IMR-90 (cell line): ENCODE measurements around the gene GRID2IP. TPM values are rescaled to one million over a fixed set of nuclear protein-coding genes. Genes with fewer than 3 reads are reported as not detected.

Experiments
- ATAC-seq: fragments of 200-7000 bp; cut with Tn5 transposase; 2 replicates; pipeline ENCODE4 v1.9.1; 2020; ENCODE audit warnings: low read depth, mild to moderate bottlenecking, moderate library complexity
- BruUV-seq: library from RNA; stranded (reverse); fragments of 400-500 nt; replicated peaks from 2 replicates; lab custom pipeline; 2021; lab: Mats Ljungman, UMichigan
- CTCF ChIA-PET: fragments of 300-600 bp; formaldehyde crosslinking; extraction: SDS; loops from one replicate; lab custom pipeline; 2021; ENCODE audit warnings: antibody characterized with exemption; lab: Yijun Ruan, JAX
- POLR2A ChIA-PET: fragments of 300-600 bp; sonication (Branson Sonifier 250); formaldehyde crosslinking; loops from one replicate; lab custom pipeline; 2022; ENCODE audit warnings: antibody characterized with exemption; ENCODE audit not compliant: unreplicated experiment; lab: Charles Lee
- DNase-seq: peaks from one replicate; pipeline ENCODE4 v3.0.0; 2013
- H2AFZ ChIP-seq: replicated peaks from 2 replicates; pipeline ENCODE3; 2013; ENCODE audit warnings: low read length, mild to moderate bottlenecking; ENCODE audit not compliant: poor library complexity
- H2AK5ac ChIP-seq: 2 replicates; pipeline ENCODE4 v1.6.1; 2013; ENCODE audit warnings: low read depth, low read length, inconsistent platforms
- H2AK9ac ChIP-seq: replicated peaks from 2 replicates; pipeline ENCODE3; 2013; ENCODE audit warnings: mild to moderate bottlenecking, low read depth, low read length, moderate library complexity; ENCODE audit not compliant: poor library complexity
- H2BK120ac ChIP-seq: 2 replicates; pipeline ENCODE4 v1.6.1; 2013; ENCODE audit warnings: low read depth, low read length, inconsistent platforms
- H2BK15ac ChIP-seq: 3 replicates; pipeline ENCODE4 v1.6.1; 2013; ENCODE audit warnings: low read depth, low read length, inconsistent platforms
- H2BK20ac ChIP-seq: 2 replicates; pipeline ENCODE4 v1.6.1; 2013; ENCODE audit warnings: low read depth, mild to moderate bottlenecking, inconsistent platforms, low read length, moderate library complexity
- H2BK5ac ChIP-seq: 2 replicates; pipeline ENCODE4 v1.6.1; 2013; ENCODE audit warnings: mild to moderate bottlenecking, low read depth, low read length, inconsistent platforms; ENCODE audit not compliant: poor library complexity, severe bottlenecking
- H3K14ac ChIP-seq: replicated peaks from 2 replicates; pipeline ENCODE4 v1.6.1; 2013; ENCODE audit warnings: low read depth, low read length, inconsistent platforms
- H3K18ac ChIP-seq: 2 replicates; pipeline ENCODE4 v1.6.1; 2013; ENCODE audit warnings: low read depth, low read length, control low read depth
- H3K23ac ChIP-seq: 2 replicates; pipeline ENCODE4 v1.6.1; 2013; ENCODE audit warnings: low read depth, low read length, inconsistent platforms
- H3K27ac ChIP-seq: 2 replicates; pipeline ENCODE4 v1.5.1; 2013; ENCODE audit warnings: mild to moderate bottlenecking, control low read depth, low read length; ENCODE audit not compliant: insufficient read depth
- H3K27me3 ChIP-seq: 2 replicates; pipeline ENCODE4 v1.6.1; 2013; ENCODE audit warnings: low read length; ENCODE audit not compliant: control insufficient read depth, insufficient read depth
- H3K36me3 ChIP-seq: 2 replicates; pipeline ENCODE4 v1.6.1; 2013; ENCODE audit warnings: low read length, mixed read lengths; ENCODE audit not compliant: control insufficient read depth, insufficient read depth
- H3K4ac ChIP-seq: 2 replicates; pipeline ENCODE4 v1.6.1; 2013; ENCODE audit warnings: low read depth, low read length, inconsistent platforms
- H3K4me1 ChIP-seq: 2 replicates; pipeline ENCODE4 v1.6.1; 2013; ENCODE audit warnings: low read length, mixed read lengths; ENCODE audit not compliant: control insufficient read depth, insufficient read depth
- H3K4me2 ChIP-seq: 2 replicates; pipeline ENCODE4 v1.6.1; 2013; ENCODE audit warnings: low read depth, mild to moderate bottlenecking, control low read depth, low read length, moderate library complexity
- H3K4me3 ChIP-seq: 2 replicates; pipeline ENCODE4 v1.5.1; 2013; ENCODE audit warnings: low read depth, mild to moderate bottlenecking, control low read depth, low read length, moderate library complexity; ENCODE audit not compliant: insufficient read depth
- H3K56ac ChIP-seq: 2 replicates; pipeline ENCODE4 v1.6.1; 2013; ENCODE audit warnings: low read length, inconsistent platforms; ENCODE audit not compliant: insufficient read depth; ENCODE audit errors: extremely low read depth
- H3K79me1 ChIP-seq, 2 experiments: 2 replicates each; pipeline ENCODE4 v1.6.1; 2013; ENCODE audit warnings: low read length in 2 of 2, inconsistent platforms in 1 of 2, low read depth in 1 of 2
- H3K9ac ChIP-seq: 2 replicates; pipeline ENCODE4 v1.6.1; 2013; ENCODE audit warnings: low read depth, low read length, control low read depth
- H3K9me1 ChIP-seq: 2 replicates; pipeline ENCODE4 v1.6.1; 2013; ENCODE audit warnings: low read length, inconsistent platforms; ENCODE audit not compliant: insufficient read depth
- H3K9me3 ChIP-seq: 2 replicates; pipeline ENCODE4 v1.6.1; 2013; ENCODE audit warnings: low read length; ENCODE audit not compliant: control insufficient read depth, insufficient read depth
- H4K20me1 ChIP-seq: 2 replicates; pipeline ENCODE4 v1.6.1; 2013; ENCODE audit warnings: low read length, inconsistent platforms; ENCODE audit not compliant: insufficient read depth
- H4K5ac ChIP-seq: 2 replicates; pipeline ENCODE4 v1.6.1; 2013; ENCODE audit warnings: mild to moderate bottlenecking, low read depth, low read length, control low read depth
- H4K8ac ChIP-seq, 2 experiments: 2 replicates each; pipeline ENCODE4 v1.6.1; 2013; ENCODE audit warnings: low read depth in 2 of 2, low read length in 2 of 2, control low read depth in 1 of 2, inconsistent platforms in 1 of 2
- H4K91ac ChIP-seq: 2 replicates; pipeline ENCODE4 v1.6.1; 2013; ENCODE audit warnings: low read depth, low read length, inconsistent platforms; ENCODE audit not compliant: insufficient read depth
- NFE2L2 ChIP-seq: fragments of 150-350 bp; IDR thresholded peaks from 2 replicates; pipeline ENCODE4 v1.6.1; 2016; ENCODE audit warnings: low read depth, mild to moderate bottlenecking, low read length
- SMC3 ChIP-seq: fragments of 150-350 bp; IDR thresholded peaks from 2 replicates; pipeline ENCODE4 v1.6.1; 2016; ENCODE audit warnings: low read depth, mild to moderate bottlenecking, antibody characterized with exemption, low read length, moderate library complexity
- WGBS, 2 experiments: methylation state at CpG; one replicate each; pipeline versions ENCODE4 v1.1.5 to v1.1.7; 2013; ENCODE audit warnings: missing lambda C conversion rate in 2 of 2; ENCODE audit not compliant: insufficient read length in 1 of 2; ENCODE audit errors: extremely low coverage in 2 of 2; 5-methylcytosine and 5-hydroxymethylcytosine counted together
- dilution Hi-C: fragments of 300-500 bp; cut with HindIII; formaldehyde crosslinking; loops from one replicate; pipeline ENCODE4 v1.14.3; 2018; ENCODE audit warnings: low sequenced_read_pairs; ENCODE audit not compliant: unreplicated experiment
- in situ Hi-C: fragments of 300-500 bp; cut with MboI; formaldehyde crosslinking; loops from 3 replicates; pipeline ENCODE4 v1.14.3; 2019; ENCODE audit warnings: low sequenced_read_pairs, inconsistent platforms, mixed read lengths
- intact Hi-C: fragments of 100-400 bp; cut with micrococcal nuclease; formaldehyde crosslinking; loops from 2 replicates; pipeline ENCODE4 v1.10.0; 2022
- polyA plus RNA-seq, 3 experiments: library from polyadenylated mRNA; depleted of rRNA; stranded (reverse); fragments of >200 nt; gene quantifications; 2 replicates each; pipeline ENCODE4 v1.2.3, GENCODE V29; 2012; ENCODE audit warnings: low replicate concordance in 1 of 3
- total RNA-seq: library from RNA; depleted of rRNA; stranded (reverse); fragments of >200 nt; gene quantifications from 2 replicates; pipeline ENCODE4 v1.2.3, GENCODE V29; 2012
- TF ChIP-seq, protein P1 (sequence below): conservative IDR thresholded peaks from 2 replicates; pipeline ENCODE4 v1.5.1; 2012; ENCODE audit warnings: mild to moderate bottlenecking, low read depth, low read length, improper control_type of control experiment

Gene GRID2IP
- total and polyA plus RNA-seq, 2 of the 4 experiments (the other 2 are of a cell fraction) = not detected

DNA sequence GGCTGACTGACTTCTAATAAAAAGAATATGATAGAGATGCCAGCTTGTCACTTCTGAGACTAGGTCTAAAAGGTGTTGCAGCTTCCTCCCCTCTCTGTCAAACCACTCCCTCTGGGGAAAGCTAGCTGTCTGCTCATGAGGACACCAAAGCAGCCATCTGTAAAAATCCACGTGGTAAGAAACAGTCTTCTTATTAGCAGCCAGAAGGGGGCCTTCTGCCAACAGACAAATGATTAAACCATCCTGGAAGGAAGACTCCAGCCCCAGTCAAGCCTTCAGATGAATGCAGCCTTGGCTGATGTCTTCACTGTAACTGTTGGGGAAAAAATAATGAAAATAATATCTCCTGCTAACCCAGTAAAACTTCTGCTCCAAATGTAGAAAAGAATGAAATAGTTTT is 61.6 kb downstream of the GRID2IP start:
- Histone ChIP-seq H2BK5ac (no peak overlapping the region), H3K56ac (no peak overlapping the region), H3K79me1 (peaks cover 3% of the 10 kb centered on the region in 2 experiments; a peak in 1 of 4 replicates), H3K36me3 (no peaks in the 10 kb centered on the region), H3K4me1 (no peaks in the 10 kb centered on the region), H4K8ac (no peak overlapping the region), H3K4me3 (no peak overlapping the region), H3K9ac (no peak overlapping the region), H2AK9ac (no peak overlapping the region), H2BK15ac (no peak overlapping the region), H2AFZ (no peak overlapping the region), H2AK5ac (no peak overlapping the region), H3K27ac (no peak overlapping the region), H3K27me3 (peaks cover 13% of the 10 kb centered on the region), H3K9me3 (peaks cover 3% of the 10 kb centered on the region), H4K5ac (no peak overlapping the region), H3K14ac (no peak overlapping the region), H3K4ac (no peak overlapping the region), H2BK20ac (no peak overlapping the region), H3K23ac (no peak overlapping the region), H3K18ac (no peak overlapping the region), H3K9me1 (no peaks in the 10 kb centered on the region), H4K91ac (no peak overlapping the region), H4K20me1 (no peaks in the 10 kb centered on the region), H3K4me2 (no peak overlapping the region), H2BK120ac (no peak overlapping the region)
- dilution Hi-C loops (no loop called here), in situ Hi-C loops (no loop called here), intact Hi-C loops (loop anchor here (2.0 kb wide), 1 partner anchor 75 kb away; no protein-coding TSS in a partner anchor)
- WGBS, 2 experiments = no CpG with 5 or more reads among the region's 1 CpG
- ATAC-seq (no peak), DNase-seq (no peak)
- TF ChIP-seq NFE2L2 (no peak), SMC3 (no peak)
- TF ChIP-seq, protein P1, sequence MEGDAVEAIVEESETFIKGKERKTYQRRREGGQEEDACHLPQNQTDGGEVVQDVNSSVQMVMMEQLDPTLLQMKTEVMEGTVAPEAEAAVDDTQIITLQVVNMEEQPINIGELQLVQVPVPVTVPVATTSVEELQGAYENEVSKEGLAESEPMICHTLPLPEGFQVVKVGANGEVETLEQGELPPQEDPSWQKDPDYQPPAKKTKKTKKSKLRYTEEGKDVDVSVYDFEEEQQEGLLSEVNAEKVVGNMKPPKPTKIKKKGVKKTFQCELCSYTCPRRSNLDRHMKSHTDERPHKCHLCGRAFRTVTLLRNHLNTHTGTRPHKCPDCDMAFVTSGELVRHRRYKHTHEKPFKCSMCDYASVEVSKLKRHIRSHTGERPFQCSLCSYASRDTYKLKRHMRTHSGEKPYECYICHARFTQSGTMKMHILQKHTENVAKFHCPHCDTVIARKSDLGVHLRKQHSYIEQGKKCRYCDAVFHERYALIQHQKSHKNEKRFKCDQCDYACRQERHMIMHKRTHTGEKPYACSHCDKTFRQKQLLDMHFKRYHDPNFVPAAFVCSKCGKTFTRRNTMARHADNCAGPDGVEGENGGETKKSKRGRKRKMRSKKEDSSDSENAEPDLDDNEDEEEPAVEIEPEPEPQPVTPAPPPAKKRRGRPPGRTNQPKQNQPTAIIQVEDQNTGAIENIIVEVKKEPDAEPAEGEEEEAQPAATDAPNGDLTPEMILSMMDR = no peak
- no TSS peak for BruUV-seq
- ChIA-PET CTCF (no interaction called here), POLR2A (no interaction called here)
